ENCODE data around the gene LAMA5. TPM values are rescaled to one million over a fixed set of nuclear protein-coding genes. Genes with fewer than 3 reads are reported as not detected.

The LAMA5 gene
- total and polyA plus RNA-seq, 2 experiments from 2014 or later, result 71.3 to 252 TPM

DNA sequence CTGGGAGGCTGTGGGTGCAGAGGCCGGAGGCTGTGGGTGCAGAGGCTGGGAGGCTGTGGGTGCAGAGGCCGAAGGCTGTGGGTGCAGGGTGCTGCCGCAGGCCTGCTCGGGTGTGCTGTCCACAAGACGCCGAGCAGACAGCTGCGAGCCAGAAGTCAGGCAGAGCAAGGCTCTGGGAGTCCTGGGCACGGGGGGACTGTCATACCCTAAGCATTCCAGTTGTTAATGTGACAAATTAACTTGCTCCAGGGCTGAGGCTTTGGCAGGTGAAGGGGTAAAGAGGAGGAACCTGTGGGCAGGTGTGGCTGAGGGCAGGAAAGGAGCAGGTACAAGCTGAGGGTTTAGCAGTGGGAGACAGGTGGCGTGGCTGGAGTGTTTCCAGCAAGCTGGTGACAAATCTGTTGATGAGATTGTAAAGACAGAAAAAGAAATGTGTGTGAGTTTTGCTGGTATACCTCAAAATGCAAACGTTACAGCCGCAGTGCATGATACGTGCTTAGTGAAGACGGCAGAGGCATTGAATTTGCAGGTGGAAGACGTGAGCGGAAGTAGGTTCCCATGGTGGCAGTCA is 78.5 kb downstream of the LAMA5 start:
- Histone ChIP-seq H3K4me2 (no peak overlapping the region), H3K9me3 (ENCODE audit: low read depth) (no peaks in the 10 kb centered on the region), H3K27me3 (no peaks in the 10 kb centered on the region), H3K27ac (no peak overlapping the region), H4K20me1 (ENCODE audit: insufficient read depth, poor library complexity, severe bottlenecking) (no peaks in the 10 kb centered on the region), H3K9me2 (replicated peaks; ENCODE audit: insufficient read depth) (no peaks in the 10 kb centered on the region), H2AFZ (no peak overlapping the region), H3K36me3 (replicated peaks; ENCODE audit: insufficient read depth, low read depth) (no peaks in the 10 kb centered on the region), H3K4me1 (ENCODE audit: insufficient read depth) (no peaks in the 10 kb centered on the region), H3K4me3 (no peak overlapping the region), H3K79me2 (no peaks in the 10 kb centered on the region)
- TF ChIP-seq CTCF (IDR thresholded peaks at IDR 0.05; ENCODE audit: poor library complexity), result no peak
- WGBS (ENCODE audit: low lambda C conversion rate, missing lambda C conversion rate), result 97% methylated on average over 15 of the region's 15 CpGs
- no peak for DNase-seq (ENCODE audit: low spot score)

- H3K27me3 ChIP-seq, result no peaks in the 10 kb centered on the region
- H3K4me2 ChIP-seq, result no peak overlapping the region
- H3K4me1 ChIP-seq (ENCODE audit: insufficient read depth), result no peaks in the 10 kb centered on the region
- TF ChIP-seq EZH2 (IDR thresholded peaks at IDR 0.05; ENCODE audit: borderline replicate concordance) (no peak), CTCF (IDR thresholded peaks at IDR 0.05; ENCODE audit: poor library complexity) (no peak), EZH2phosphoT487 (IDR thresholded peaks at IDR 0.05; ENCODE audit: low read depth, severe bottlenecking, unreplicated experiment) (no peak)
- H4K20me1 ChIP-seq (ENCODE audit: insufficient read depth, poor library complexity, severe bottlenecking), result no peaks in the 10 kb centered on the region
- WGBS (ENCODE audit: low lambda C conversion rate, missing lambda C conversion rate), result 96% methylated on average over 9 of the region's 12 CpGs
- no peaks in the 10 kb centered on the region for H3K79me2 ChIP-seq
- no peak overlapping the region for H3K4me3 ChIP-seq
- H3K9me2 ChIP-seq (replicated peaks; ENCODE audit: insufficient read depth), result no peaks in the 10 kb centered on the region
- H3K27ac ChIP-seq, result no peak overlapping the region
- no peaks in the 10 kb centered on the region for H3K9me3 ChIP-seq (ENCODE audit: low read depth)
- no peak overlapping the region for H2AFZ ChIP-seq
- H3K36me3 ChIP-seq (replicated peaks; ENCODE audit: insufficient read depth, low read depth), result no peaks in the 10 kb centered on the region
- no peak for DNase-seq (ENCODE audit: low spot score)
These were observed 79.2 kb downstream of the LAMA5 start for GRCh38 chr20:62287759-62288534.

- Histone ChIP-seq H3K9me2 (replicated peaks; ENCODE audit: insufficient read depth) (no peaks in the 10 kb centered on the region), H4K20me1 (ENCODE audit: insufficient read depth, poor library complexity, severe bottlenecking) (no peaks in the 10 kb centered on the region), H3K79me2 (no peaks in the 10 kb centered on the region), H3K27ac (no peak overlapping the region), H3K27me3 (no peaks in the 10 kb centered on the region), H3K4me3 (no peak overlapping the region), H2AFZ (no peak overlapping the region), H3K4me1 (ENCODE audit: insufficient read depth) (no peaks in the 10 kb centered on the region), H3K4me2 (no peak overlapping the region), H3K36me3 (replicated peaks; ENCODE audit: insufficient read depth, low read depth) (no peaks in the 10 kb centered on the region), H3K9me3 (ENCODE audit: low read depth) (no peaks in the 10 kb centered on the region)
- no peak for DNase-seq (ENCODE audit: low spot score)
- no peak for TF ChIP-seq EZH2phosphoT487 (IDR thresholded peaks at IDR 0.05; ENCODE audit: low read depth, severe bottlenecking, unreplicated experiment)
- no peak for TF ChIP-seq EZH2 (IDR thresholded peaks at IDR 0.05; ENCODE audit: borderline replicate concordance)
- TF ChIP-seq CTCF (IDR thresholded peaks at IDR 0.05; ENCODE audit: poor library complexity), result no peak
- WGBS (ENCODE audit: low lambda C conversion rate, missing lambda C conversion rate), result 88% methylated on average over 6 of the region's 6 CpGs
These were observed 80.0 kb downstream of the LAMA5 start for GRCh38 chr20:62287129-62287528.
